ENCODE measurements around the gene GLA.

Gene GLA

DNA sequence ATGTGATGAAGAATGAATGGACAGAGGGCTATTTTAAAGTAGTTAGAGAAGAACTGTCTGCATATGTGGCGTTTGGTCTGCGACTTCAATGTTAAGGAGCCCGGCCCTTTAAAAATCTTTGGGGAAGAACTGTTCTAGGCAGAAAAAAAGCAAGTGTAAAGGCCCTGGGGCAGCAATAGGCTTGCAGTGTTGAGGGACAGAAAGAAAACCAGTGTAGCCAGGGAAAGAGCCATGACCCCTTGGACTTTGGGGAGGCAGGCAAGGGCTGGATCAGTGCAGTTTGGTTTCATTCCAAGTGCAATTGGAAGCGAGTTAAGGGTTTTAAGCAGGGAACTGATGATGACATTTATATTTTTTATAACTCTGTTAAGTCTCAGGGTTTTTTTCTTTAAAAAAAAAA lies 7.9 kb downstream of the GLA start:
- H3K9ac ChIP-seq (ENCODE audit: low read depth in 1 of 2, low read length in 2 of 2) = no peak overlapping the region
- no peaks in the 10 kb centered on the region for H3K4me1 ChIP-seq (ENCODE audit: control insufficient read depth in 2 of 2, insufficient read depth in 2 of 2, low read length in 2 of 2)
- no peak overlapping the region for H3K27ac ChIP-seq (ENCODE audit: low read depth in 2 of 2, low read length in 2 of 2)
- H3K9me3 ChIP-seq (ENCODE audit: control insufficient read depth in 2 of 2, low read length in 2 of 2) = no peaks in the 10 kb centered on the region
- H3K4me3 ChIP-seq (ENCODE audit: low read length in 2 of 2) = no peak overlapping the region
- H3K27me3 ChIP-seq (ENCODE audit: control insufficient read depth in 2 of 2, insufficient read depth in 2 of 2, low read length in 2 of 2) = no peaks in the 10 kb centered on the region
- H3K36me3 ChIP-seq (ENCODE audit: control insufficient read depth in 2 of 2, insufficient read depth in 2 of 2, low read length in 2 of 2) = peaks cover 4 to 8% of the 10 kb centered on the region in 2 donors

DNA sequence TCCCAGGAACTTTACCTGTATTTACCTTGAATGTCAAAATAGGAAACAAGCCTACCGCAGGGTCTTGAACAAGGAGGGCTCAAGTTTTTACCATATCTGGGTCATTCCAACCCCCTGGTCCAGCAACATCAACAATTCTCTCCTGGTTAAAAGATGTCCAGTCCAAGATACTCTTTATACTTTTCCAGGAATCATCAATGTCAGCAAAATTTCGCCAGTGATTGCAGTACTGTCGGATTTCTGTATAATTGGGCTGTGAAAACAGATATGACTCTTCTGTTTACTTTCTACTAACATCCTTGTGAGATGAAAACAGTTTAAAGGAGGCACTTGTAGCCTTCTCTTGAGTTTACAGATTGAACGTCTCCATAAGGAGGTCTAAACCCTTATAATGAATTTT lies 9.0 kb downstream of the GLA start:
- Histone ChIP-seq H3K27me3 (ENCODE audit: control insufficient read depth in 2 of 2, insufficient read depth in 2 of 2, low read length in 2 of 2) (no peaks in the 10 kb centered on the region), H3K36me3 (ENCODE audit: control insufficient read depth in 2 of 2, insufficient read depth in 2 of 2, low read length in 2 of 2) (peaks cover 4 to 8% of the 10 kb centered on the region in 2 donors), H3K27ac (ENCODE audit: low read depth in 2 of 2, low read length in 2 of 2) (no peak overlapping the region), H3K9ac (ENCODE audit: low read depth in 1 of 2, low read length in 2 of 2) (no peak overlapping the region), H3K9me3 (ENCODE audit: control insufficient read depth in 2 of 2, low read length in 2 of 2) (no peaks in the 10 kb centered on the region), H3K4me1 (ENCODE audit: control insufficient read depth in 2 of 2, insufficient read depth in 2 of 2, low read length in 2 of 2) (no peaks in the 10 kb centered on the region), H3K4me3 (ENCODE audit: low read length in 2 of 2) (no peak overlapping the region)

DNA sequence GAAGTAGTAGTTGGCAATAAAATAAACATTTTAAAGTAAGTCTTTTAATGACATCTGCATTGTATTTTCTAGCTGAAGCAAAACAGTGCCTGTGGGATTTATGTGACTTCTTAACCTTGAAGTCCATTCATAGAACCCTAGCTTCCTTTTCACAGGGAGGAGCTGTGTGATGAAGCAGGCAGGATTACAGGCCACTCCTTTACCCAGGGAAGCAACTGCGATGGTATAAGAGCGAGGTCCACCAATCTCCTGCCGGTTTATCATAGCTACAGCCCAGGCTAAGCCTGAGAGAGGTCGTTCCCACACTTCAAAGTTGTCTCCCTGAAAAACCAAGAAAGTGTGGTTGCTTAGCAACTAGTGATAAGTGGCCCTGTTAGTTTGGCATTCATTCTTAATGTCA lies 9.9 kb downstream of the GLA start:
- no peak overlapping the region for H3K4me3 ChIP-seq (ENCODE audit: low read length in 2 of 2)
- no peak overlapping the region for H3K27ac ChIP-seq (ENCODE audit: low read depth in 2 of 2, low read length in 2 of 2)
- H3K4me1 ChIP-seq (ENCODE audit: control insufficient read depth in 2 of 2, insufficient read depth in 2 of 2, low read length in 2 of 2) = no peaks in the 10 kb centered on the region
- no peak overlapping the region for H3K9ac ChIP-seq (ENCODE audit: low read depth in 1 of 2, low read length in 2 of 2)
- H3K36me3 ChIP-seq (ENCODE audit: control insufficient read depth in 2 of 2, insufficient read depth in 2 of 2, low read length in 2 of 2) = peaks cover 4 to 8% of the 10 kb centered on the region in 2 donors
- no peaks in the 10 kb centered on the region for H3K27me3 ChIP-seq (ENCODE audit: control insufficient read depth in 2 of 2, insufficient read depth in 2 of 2, low read length in 2 of 2)
- H3K9me3 ChIP-seq (ENCODE audit: control insufficient read depth in 2 of 2, low read length in 2 of 2) = no peaks in the 10 kb centered on the region

DNA sequence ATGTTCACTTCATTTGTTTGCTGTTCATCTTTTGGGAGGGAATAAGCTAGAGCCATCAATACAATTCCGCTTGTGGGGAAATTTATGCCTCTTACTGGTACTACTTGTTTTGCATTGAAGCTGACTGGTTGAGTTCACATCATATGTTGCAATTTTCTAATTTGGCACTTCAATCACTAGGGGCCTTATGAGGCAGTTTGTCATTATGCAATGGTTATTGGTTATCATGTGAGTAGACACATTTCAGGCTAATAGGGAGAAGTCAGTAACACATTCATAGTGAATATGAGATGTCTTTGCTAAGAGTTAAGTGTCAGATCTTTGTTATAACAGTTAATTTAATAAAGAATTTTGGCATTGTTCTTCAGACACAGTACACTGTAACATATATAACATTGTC lies 11.9 kb downstream of the GLA start:
- Histone ChIP-seq H3K9ac (ENCODE audit: low read depth in 1 of 2, low read length in 2 of 2) (no peak overlapping the region), H3K36me3 (ENCODE audit: control insufficient read depth in 2 of 2, insufficient read depth in 2 of 2, low read length in 2 of 2) (peaks cover 3 to 4% of the 10 kb centered on the region in 2 donors), H3K4me1 (ENCODE audit: control insufficient read depth in 2 of 2, insufficient read depth in 2 of 2, low read length in 2 of 2) (no peaks in the 10 kb centered on the region), H3K9me3 (ENCODE audit: control insufficient read depth in 2 of 2, low read length in 2 of 2) (no peaks in the 10 kb centered on the region), H3K27me3 (ENCODE audit: control insufficient read depth in 2 of 2, insufficient read depth in 2 of 2, low read length in 2 of 2) (no peaks in the 10 kb centered on the region), H3K4me3 (ENCODE audit: low read length in 2 of 2) (no peak overlapping the region), H3K27ac (ENCODE audit: low read depth in 2 of 2, low read length in 2 of 2) (no peak overlapping the region)

DNA sequence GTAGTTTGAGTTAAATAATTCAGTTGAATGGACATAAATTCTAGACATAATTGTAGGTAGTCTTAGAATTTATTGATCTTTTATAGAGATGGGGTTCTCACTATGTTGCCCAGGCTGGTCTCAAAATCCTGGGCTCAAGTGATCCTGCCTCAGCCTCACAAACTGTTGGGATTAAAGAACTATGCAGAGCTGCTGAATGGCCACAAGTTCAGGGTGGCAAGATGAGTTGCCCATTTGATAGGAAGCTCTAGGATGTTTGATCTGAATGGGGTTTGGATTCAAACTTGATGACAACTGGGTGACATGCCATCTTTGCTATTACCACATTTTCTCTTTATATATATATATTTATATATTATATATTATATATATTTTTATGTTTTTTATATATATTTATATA lies 13.4 kb downstream of the GLA start:
- H3K27ac ChIP-seq (ENCODE audit: low read depth in 2 of 2, low read length in 2 of 2) = no peak overlapping the region
- H3K9me3 ChIP-seq (ENCODE audit: control insufficient read depth in 2 of 2, low read length in 2 of 2) = no peaks in the 10 kb centered on the region
- H3K4me3 ChIP-seq (ENCODE audit: low read length in 2 of 2) = no peak overlapping the region
- H3K4me1 ChIP-seq (ENCODE audit: control insufficient read depth in 2 of 2, insufficient read depth in 2 of 2, low read length in 2 of 2) = no peaks in the 10 kb centered on the region
- H3K36me3 ChIP-seq (ENCODE audit: control insufficient read depth in 2 of 2, insufficient read depth in 2 of 2, low read length in 2 of 2) = peaks cover 3 to 4% of the 10 kb centered on the region in 2 donors
- H3K27me3 ChIP-seq (ENCODE audit: control insufficient read depth in 2 of 2, insufficient read depth in 2 of 2, low read length in 2 of 2) = no peaks in the 10 kb centered on the region
- H3K9ac ChIP-seq (ENCODE audit: low read depth in 1 of 2, low read length in 2 of 2) = no peak overlapping the region

DNA sequence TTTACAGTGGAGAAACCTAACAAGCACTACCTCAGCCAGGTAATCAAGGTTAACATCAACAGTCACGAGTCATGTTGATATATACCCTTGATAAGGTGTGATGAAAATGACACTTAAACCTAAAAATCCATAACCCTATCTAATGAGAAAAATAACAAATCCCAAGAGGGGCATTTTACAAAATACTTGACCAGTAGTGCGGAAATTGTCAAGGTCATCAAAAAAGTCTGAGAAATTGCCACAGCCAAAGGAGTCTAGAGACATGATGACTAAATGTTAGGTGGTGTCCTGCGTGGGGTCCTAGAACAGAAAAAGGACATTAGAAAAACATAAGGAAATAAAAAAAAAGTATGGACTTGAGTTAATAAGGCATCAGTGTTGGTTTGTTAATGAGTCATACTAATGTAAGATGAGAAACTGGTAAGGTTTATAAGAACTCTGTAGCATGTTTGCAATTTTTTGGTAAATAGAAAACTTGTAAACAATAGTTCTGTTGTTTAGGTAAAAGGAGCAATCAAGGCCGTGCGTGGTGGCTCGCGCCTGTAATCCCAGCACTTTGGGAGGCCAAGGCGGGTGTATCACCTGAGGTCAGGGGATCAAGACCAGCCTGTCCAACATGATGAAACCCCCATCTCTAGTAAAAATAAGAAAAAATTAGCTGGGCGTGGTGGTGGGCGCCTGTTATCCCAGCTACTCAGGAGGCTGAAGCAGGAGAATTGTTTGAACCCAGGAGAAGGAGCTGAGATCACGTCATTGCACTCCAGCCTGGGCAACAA lies 14.0 kb downstream of the GLA start:
- no peaks in the 10 kb centered on the region for H3K27me3 ChIP-seq (ENCODE audit: control insufficient read depth in 2 of 2, insufficient read depth in 2 of 2, low read length in 2 of 2)
- no peak overlapping the region for H3K4me3 ChIP-seq (ENCODE audit: low read length in 2 of 2)
- no peaks in the 10 kb centered on the region for H3K4me1 ChIP-seq (ENCODE audit: control insufficient read depth in 2 of 2, insufficient read depth in 2 of 2, low read length in 2 of 2)
- no peak overlapping the region for H3K27ac ChIP-seq (ENCODE audit: low read depth in 2 of 2, low read length in 2 of 2)
- no peak overlapping the region for H3K9ac ChIP-seq (ENCODE audit: low read depth in 1 of 2, low read length in 2 of 2)
- no peaks in the 10 kb centered on the region for H3K9me3 ChIP-seq (ENCODE audit: control insufficient read depth in 2 of 2, low read length in 2 of 2)
- peaks cover 3 to 4% of the 10 kb centered on the region in 2 donors for H3K36me3 ChIP-seq (ENCODE audit: control insufficient read depth in 2 of 2, insufficient read depth in 2 of 2, low read length in 2 of 2)

DNA sequence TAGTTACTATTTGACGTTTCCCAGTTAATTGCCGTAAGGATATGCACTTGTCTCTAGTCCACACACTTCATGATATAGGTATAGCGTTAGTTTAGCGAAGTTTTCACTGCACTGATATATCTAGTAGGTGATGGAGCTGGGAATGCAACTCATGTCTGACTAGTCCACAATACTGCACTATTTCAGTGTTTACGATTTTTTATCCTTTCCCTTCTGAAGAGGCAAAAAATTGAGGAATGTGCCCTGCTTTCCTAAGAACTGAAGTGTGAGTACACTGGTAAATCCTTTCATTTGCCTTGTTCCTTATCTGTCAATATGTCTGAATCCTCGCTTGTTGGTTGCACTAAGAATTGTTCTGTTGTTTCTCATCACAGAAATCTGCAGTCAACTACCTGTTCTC lies 15.9 kb downstream of the GLA start:
- peaks cover 3 to 4% of the 10 kb centered on the region in 2 donors for H3K36me3 ChIP-seq (ENCODE audit: control insufficient read depth in 2 of 2, insufficient read depth in 2 of 2, low read length in 2 of 2)
- no peak overlapping the region for H3K27ac ChIP-seq (ENCODE audit: low read depth in 2 of 2, low read length in 2 of 2)
- H3K4me3 ChIP-seq (ENCODE audit: low read length in 2 of 2) = peak overlapping the region; percentile 73 to 78
- H3K4me1 ChIP-seq (ENCODE audit: control insufficient read depth in 2 of 2, insufficient read depth in 2 of 2, low read length in 2 of 2) = no peaks in the 10 kb centered on the region
- peak overlapping the region; percentile 54 to 77 for H3K9ac ChIP-seq (ENCODE audit: low read depth in 1 of 2, low read length in 2 of 2)
- no peaks in the 10 kb centered on the region for H3K9me3 ChIP-seq (ENCODE audit: control insufficient read depth in 2 of 2, low read length in 2 of 2)
- no peaks in the 10 kb centered on the region for H3K27me3 ChIP-seq (ENCODE audit: control insufficient read depth in 2 of 2, insufficient read depth in 2 of 2, low read length in 2 of 2)

DNA sequence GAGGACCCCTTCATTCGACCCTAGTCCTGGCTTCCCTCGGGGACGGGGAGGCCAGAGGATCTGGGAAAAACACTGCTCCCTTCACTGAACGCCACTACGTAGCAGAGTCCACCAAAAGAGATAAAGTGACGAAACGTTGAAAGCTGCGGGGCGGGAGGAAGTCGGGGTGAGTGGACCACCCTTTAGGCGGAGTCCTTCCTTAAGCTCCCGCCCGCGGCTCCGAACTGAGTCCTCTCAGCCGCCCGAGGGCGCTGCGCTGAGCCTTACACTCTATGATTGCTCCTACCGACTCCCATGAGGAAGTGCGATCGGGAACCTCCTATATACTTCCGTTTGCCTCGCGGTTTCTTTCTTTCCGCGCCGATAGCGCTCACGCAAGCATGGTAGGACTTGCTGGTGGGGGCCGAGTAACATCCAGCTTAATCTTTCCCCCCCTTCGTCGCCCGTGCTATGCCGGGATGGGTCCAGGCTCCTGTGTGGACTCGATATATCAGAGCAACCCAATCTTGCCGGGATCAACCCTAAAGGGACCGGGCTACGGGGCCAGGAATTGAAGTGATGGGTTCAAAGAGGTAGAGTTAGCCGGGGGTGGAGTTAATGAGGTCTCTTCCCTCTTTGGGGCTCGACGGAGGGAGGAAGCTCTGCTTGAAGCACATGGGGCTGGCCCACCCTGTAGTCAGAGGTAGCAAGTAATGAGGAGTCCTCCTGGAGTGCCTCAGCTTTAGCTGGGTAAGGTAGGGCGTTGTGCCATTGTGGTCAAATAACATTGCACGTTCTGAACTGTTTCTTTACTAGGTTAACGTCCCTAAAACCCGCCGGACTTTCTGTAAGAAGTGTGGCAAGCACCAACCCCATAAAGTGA lies 16.8 kb downstream of the GLA start, which contains the start of gene RPL36A:
TSS of gene RPL36A (plus strand) at position 348 of the 862 bp plus-strand sequence. CDS start at position 381, 33 bp downstream.
- H3K36me3 ChIP-seq (ENCODE audit: control insufficient read depth in 2 of 2, insufficient read depth in 2 of 2, low read length in 2 of 2) = peaks cover 3 to 4% of the 10 kb centered on the region in 2 donors
- H3K9ac ChIP-seq (ENCODE audit: low read depth in 1 of 2, low read length in 2 of 2) = peak within 1 kb of the TSS; percentile 71 to 77
- peak within 1 kb of the TSS; percentile 73 to 78 for H3K4me3 ChIP-seq (ENCODE audit: low read length in 2 of 2)
- peak within 1 kb of the TSS; percentile 64 to 68 for H3K27ac ChIP-seq (ENCODE audit: low read depth in 2 of 2, low read length in 2 of 2)
- H3K27me3 ChIP-seq (ENCODE audit: control insufficient read depth in 2 of 2, insufficient read depth in 2 of 2, low read length in 2 of 2) = no peaks in the 10 kb centered on the region
- H3K9me3 ChIP-seq (ENCODE audit: control insufficient read depth in 2 of 2, low read length in 2 of 2) = no peaks in the 10 kb centered on the region
- H3K4me1 ChIP-seq (ENCODE audit: control insufficient read depth in 2 of 2, insufficient read depth in 2 of 2, low read length in 2 of 2) = no peaks in the 10 kb centered on the region

DNA sequence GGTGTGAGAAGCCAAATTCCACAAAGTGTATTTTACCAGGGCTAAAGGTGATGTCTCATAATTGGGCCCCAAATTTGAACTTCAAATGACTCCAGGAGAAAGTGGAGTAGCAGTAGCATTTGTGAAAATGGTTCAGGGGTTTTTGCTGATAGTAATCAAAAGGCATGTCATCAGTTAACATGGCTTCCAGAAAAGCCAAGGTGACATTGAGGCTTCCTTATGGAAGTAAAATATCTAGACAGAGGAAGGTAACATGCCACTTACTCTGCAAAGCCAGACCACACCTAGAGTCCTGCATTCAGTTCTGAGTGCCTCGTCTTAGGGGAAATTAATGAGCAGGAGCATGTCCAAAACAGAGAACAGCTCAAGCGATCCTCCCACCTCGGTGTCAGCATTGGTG lies 19.1 kb downstream of the GLA start:
- Histone ChIP-seq H3K4me1 (ENCODE audit: control insufficient read depth in 2 of 2, insufficient read depth in 2 of 2, low read length in 2 of 2) (no peaks in the 10 kb centered on the region), H3K9me3 (ENCODE audit: control insufficient read depth in 2 of 2, low read length in 2 of 2) (no peaks in the 10 kb centered on the region), H3K27me3 (ENCODE audit: control insufficient read depth in 2 of 2, insufficient read depth in 2 of 2, low read length in 2 of 2) (no peaks in the 10 kb centered on the region), H3K27ac (ENCODE audit: low read depth in 2 of 2, low read length in 2 of 2) (no peak overlapping the region), H3K4me3 (ENCODE audit: low read length in 2 of 2) (no peak overlapping the region), H3K9ac (ENCODE audit: low read depth in 1 of 2, low read length in 2 of 2) (no peak overlapping the region), H3K36me3 (ENCODE audit: control insufficient read depth in 2 of 2, insufficient read depth in 2 of 2, low read length in 2 of 2) (no peaks in the 10 kb centered on the region)

DNA sequence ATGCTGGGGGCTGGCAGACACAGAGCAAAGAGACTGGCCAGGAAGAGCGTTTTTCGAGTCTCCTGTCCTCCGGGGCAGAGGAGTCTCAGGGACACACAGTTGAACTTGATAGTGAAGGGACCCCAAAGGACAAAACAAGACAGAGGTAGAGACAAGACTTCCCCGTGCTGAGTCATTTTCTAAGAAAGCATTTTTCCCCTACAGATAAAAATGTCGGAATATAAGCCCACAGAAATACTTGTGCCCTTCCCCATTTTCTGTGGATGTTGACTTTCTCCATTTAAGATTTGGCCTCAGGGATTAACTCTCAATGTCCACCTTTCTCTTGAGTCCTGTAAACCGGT lies 21.2 kb downstream of the GLA start:
- no peak overlapping the region for H3K9ac ChIP-seq (ENCODE audit: low read depth in 1 of 2, low read length in 2 of 2)
- H3K27me3 ChIP-seq (ENCODE audit: control insufficient read depth in 2 of 2, insufficient read depth in 2 of 2, low read length in 2 of 2) = no peaks in the 10 kb centered on the region
- no peaks in the 10 kb centered on the region for H3K36me3 ChIP-seq (ENCODE audit: control insufficient read depth in 2 of 2, insufficient read depth in 2 of 2, low read length in 2 of 2)
- no peak overlapping the region for H3K4me3 ChIP-seq (ENCODE audit: low read length in 2 of 2)
- no peaks in the 10 kb centered on the region for H3K9me3 ChIP-seq (ENCODE audit: control insufficient read depth in 2 of 2, low read length in 2 of 2)
- H3K27ac ChIP-seq (ENCODE audit: low read depth in 2 of 2, low read length in 2 of 2) = peak overlapping the region in 1 of 2 donors; percentile 40
- H3K4me1 ChIP-seq (ENCODE audit: control insufficient read depth in 2 of 2, insufficient read depth in 2 of 2, low read length in 2 of 2) = no peaks in the 10 kb centered on the region
